ENCODE measurements around the gene RAB30.
"Not testable (repeated sequence)": the region's sequence is repeated elsewhere in the genome, so short reads cannot be mapped to it uniquely, and the experiment has no call there.

The RAB30 gene

DNA sequence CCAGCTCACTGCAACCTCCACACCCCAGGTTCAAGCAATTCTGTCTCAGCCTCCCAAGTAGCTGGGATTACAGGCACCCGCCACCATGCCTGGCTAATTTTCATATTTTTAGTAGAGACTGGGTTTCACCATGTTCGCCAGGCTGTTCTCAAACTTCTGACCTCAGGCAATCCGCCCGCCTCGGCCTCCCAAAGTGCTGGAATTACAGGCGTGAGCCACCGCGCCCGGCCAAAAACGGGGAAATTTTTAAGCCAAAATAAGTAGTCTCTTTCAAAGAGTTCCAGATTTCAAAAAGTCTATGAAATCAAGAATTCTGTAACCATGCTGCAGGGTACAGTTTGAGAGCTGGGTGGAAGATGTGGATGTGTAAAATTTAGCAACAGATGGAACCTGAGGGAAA lies 62.6 kb downstream of the RAB30 start:
- not testable (repeated sequence) for DNase-seq

DNA sequence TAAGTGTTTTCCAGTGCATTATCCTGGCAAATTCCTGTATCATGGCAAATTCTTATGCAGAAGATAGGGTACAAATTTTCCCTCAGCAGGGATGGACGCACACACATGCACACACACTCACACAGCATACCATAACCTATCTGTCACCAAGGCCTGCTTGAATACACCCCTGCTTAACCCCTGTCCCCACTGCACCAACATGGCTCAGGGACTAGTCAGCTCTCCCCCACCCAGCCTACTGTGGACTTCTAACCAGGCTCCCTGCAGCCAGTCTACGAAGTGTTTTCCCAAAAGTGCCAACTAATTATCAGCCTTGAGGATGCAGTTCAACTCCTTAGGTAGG lies 63.1 kb downstream of the RAB30 start:
- DNase-seq = no peak

DNA sequence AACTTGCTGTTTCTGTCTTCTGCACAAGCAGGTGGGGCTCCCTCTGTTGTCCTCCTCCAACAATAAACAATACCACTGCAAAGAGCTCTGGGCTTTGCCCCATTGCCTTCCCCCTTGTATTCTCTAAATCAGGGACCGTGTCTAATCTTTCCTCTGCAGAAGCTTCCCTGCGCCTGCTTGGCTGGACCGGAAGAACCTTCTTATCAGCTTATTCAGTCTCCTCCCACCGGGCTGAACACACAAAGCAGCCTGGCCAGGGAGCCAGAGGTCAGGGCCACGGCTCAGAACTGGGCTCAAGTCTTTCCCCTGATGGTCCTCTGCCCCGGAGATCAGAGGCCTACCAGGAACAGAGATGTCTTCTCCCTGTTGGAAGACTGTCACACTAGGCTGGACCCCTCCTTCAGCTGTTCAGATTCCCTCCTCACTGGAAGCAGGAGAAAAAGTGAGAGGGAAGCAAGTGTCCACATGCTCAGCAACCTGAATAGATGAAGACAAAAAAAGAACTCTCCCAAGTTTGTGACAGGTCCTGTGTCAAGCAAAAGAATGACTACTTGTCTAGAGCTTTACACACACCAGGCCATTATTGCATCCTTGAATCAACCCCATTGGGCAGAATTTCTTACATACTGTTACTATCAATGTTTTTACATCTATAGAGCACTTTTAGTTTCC lies 63.7 kb downstream of the RAB30 start:
- no peak for DNase-seq

DNA sequence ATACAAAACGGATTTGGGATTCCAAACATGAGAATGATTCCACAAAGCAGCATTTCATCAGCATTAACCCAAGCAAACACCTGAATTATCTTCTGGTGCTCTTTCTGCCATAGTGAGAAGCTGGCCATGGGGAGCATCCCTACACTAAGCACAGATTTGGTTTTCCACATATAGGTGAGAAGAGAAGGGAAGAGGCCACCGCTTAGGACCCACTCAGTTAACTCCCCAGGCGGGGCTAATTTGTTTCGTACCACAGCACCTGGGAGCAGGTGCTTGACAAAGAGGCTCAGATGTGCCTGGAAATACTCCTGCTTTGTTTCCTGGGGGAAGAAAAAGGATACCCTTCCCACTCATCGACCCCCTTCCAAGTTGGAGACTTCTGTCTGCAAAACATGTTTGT lies 64.2 kb downstream of the RAB30 start:
- no peak for DNase-seq

DNA sequence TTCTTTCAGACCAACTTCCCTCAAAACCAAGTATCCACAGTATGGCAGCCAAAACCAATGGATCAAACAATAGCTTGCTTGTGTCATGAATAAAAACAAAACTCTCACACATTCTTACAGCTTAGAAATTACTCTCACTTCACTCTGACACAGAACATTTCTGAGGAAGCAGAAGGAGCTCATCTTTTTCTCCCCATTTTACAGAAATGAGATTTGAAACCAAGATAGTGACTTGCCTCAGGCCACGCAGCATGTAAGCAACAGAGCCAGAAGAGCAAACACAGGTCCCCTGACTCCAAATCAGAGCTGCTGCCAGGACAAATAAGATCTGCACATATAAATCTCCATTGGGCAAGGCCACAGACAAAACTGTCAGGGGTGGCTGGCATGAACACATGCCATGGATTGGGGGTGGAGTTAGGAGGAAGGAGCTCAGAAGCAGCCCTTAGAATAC lies 64.8 kb downstream of the RAB30 start:
- no peak for DNase-seq

DNA sequence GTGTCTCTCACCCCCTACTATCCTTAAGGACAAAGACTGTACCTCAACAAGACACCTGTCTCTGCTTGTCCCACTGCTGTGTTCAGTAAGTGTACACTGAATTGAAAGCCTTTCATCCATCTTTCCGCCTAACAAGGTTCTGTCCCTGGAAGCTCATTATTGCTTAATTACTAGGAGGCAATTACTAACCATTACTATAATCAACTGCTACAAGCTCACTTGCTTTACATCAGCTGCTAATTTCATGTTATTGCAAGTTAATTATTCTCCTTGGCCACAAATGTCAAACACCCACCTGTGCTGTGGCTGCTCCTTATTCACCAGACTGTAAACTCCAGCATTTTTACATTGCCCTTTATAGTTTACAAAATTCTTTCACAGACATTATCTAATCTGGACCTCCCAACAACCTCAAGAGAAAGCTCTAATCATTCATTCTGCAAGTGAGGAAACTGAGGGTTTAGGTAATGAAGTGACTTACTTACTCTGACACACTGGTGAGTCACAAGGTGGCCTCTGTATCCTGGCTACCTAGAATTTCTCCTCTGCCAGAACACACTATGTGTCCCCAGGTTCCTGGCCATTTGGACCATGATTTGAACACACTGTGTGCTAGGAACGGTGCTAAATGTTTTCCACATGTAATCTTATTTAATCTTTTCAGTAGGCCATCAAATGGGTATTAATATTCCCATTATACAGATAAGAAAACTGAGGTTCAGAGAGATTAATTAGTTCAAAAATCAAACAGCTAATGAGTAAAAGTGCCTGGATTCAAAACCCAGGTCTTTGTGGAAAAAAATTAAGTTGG lies 66.7 kb downstream of the RAB30 start:
- DNase-seq = no peak

DNA sequence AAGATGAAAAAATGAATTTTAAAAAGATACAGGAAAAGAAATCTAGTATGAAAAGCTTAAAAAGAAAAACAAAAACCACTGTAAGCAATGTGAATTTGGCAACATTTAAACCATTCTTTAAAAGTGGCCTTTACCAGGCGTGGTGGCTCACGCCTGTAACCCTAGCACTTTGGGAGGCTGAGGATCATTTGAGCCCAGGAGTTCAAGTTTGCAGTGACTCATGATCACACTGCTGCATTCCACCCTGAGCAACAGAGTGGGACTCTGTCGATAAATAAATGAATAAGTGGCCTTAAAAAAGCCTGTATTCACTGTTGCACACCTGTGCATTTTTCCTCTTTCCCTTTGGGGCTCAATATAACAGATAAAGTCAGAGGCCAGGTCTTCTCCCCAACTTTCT lies 69.2 kb downstream of the RAB30 start:
- no peak for DNase-seq

DNA sequence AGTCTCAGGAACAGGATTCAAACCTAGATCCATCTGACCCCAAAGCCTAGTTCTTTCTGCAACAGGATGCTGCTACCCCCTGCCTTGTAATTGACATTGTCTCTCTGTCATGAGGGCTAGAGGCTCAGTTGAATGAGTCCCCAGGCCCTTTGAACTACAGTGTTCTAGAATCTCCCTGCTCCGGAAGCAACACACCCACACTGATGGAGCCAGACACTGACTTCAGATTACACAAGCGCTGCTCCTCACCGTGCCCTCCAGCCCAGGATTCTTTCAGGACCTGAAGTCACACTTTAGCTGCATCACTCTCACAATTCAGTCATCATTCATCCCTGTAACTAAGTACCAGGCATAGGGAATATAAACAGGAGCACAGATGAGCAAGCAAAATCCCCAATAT lies 69.6 kb downstream of the RAB30 start:
- no peak for DNase-seq

DNA sequence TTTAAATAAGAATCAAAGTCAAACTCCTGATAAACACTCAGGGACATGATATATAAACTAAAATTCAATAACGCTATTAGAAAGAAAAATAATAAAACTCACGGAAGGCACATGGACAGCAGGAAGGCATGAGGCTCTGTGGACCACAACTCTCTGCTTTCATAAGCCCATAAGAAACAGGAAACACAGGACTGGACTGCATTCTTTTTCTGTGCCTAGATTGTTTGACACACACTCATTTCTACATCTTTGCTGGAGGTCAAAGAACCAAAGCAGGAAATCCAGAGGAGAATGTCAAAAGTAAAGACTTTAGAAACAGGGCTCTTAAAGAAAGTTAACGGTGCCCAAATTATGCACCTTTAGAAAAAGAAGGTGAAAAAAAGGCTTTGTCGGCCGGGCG lies 71.3 kb downstream of the RAB30 start:
- DNase-seq = no peak

DNA sequence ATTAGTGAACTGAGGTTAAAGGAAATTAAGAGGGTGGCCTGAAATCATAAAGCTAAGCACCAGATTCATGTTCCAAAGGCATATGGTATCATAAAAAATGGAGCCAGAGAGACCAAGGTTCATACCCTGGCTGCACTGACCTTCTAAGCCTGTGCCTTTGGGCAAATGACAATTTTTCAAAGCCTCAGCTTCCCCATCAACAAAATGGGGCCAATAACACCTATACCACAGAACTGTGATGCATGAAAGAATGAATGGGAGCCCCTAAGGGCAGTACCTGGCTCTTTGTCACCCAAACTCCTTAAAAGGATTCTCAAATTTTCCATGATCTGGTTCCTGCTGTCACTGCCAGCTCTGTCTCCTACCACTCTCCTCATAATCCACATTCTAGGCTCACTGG lies 72.5 kb downstream of the RAB30 start:
- no peak for DNase-seq

DNA sequence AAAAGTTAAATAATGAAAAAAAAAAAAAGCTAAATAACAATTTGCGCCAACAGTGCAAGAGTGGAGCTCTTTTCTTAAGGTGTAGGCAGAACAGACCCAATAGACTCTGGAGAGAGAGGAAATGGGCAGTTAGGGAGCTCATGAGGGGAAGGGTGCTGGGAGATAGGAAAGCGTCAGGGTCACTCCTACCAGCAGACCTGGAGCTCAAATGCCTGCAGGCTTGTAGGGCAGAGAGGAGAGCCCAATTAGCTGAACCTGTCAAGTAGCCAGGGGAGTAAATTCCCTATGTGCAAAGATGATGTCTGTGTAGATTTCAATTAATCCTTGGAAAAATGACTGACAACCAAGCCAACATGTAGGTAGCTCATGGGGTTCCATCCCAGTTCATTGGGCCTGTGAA lies 73.0 kb downstream of the RAB30 start:
- no peak for DNase-seq

DNA sequence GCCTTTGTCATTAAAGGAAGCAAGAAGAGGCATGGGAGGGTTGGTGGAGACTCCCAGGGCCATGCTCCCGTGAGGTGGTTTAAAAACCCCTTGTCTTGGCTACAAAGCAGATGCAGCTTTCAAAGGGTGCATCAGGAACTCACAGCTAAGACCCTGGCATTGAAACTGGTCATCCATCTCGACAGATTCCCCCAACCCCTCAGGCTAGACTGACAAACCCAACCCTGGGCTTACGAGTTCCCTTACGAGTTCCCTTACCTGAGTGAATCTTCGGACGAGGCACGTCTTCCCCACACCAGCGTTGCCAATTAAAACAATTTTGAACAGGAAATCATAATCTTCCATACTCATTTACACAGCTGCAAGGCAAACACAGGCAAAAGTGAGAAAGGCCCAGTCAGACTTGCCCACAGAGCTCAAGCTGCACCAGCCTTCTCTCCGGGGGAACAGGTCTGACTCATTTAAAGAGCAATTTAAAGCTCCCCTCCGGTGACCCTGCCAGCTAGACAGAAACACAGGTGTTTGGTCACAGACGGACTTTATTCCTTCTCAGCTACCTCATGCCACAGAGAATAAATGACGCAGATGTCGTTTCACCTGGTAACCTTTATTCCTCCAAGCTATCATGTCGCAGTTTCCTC lies 74.6 kb downstream of the RAB30 start:
- DNase-seq = no peak

DNA sequence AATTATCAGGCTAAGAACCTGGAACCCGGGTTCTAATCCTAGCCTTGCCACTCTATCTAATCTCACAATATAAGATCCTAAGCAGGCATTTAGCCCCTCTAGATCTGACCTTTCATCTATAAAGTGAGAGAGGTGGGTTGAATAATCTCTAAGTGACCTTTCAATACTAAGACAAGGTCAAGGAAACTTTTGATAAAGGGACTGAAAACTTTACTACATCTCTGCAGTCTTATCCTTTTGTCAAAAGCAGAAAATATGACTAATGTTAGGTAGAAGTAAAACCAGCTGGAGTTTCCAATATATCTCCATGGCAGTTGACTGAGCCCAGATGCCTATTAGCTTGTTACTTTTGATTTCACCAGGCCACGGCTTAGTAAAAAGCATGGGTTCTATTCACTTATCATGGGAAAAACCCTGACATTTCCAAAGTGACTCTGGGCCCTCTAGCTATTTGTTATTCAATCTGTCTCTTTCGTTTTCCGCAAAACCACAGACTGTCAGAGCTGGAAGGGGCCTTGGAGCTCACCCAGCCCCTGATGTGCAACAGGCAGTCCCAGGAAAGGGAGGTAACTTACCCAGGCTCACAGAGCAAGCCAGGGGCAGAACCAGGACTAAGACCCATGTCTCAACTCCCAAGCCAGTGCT lies 75.8 kb downstream of the RAB30 start:
- no peak for DNase-seq

DNA sequence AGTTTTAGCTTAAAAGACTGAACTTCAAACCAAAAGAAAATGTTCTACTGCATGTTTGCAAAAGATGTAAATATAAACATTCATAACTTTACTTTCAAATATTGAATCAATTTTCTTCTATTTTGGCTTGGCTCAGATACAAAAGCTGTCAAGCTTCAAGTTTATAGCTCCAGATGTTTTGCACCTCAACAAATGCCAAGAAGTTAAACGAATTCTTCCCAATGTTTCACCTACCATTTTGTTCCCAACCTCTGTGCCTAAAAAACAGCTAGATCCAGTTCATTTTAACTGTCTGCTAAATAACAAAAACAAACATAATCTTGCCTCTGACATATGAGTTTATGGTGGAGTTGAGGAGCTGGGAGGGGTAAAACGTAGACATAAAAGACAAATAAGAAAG lies 76.5 kb downstream of the RAB30 start:
- DNase-seq = no peak

DNA sequence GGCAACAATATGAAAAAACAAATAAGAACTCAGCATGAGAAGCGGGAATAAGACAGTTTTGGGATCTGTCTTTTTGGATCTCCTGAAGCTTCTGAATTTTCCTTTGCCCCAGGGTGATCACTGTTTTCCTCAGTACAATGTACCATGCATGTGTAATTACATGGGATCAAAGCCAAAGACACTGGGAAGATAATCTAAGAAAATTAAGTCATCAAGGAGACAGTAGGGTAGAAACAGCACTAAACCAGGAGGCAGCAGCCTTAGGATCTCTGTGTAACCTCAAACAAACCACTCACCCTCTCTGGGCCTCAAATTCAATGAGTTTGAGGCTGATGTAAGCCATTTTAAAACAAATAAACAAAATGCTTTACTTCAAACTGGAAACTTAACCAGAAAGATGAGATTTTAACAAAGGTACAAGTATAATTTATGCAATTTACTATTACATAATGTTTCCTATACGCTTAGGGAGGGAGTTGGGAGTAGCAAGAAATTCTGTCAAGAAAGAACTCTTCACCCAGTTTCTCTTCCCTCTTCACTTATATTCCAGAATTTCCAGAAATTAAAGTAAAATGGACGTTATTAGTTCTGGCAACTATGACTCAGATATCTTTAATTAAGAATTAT lies 77.0 kb downstream of the RAB30 start:
- DNase-seq = no peak

DNA sequence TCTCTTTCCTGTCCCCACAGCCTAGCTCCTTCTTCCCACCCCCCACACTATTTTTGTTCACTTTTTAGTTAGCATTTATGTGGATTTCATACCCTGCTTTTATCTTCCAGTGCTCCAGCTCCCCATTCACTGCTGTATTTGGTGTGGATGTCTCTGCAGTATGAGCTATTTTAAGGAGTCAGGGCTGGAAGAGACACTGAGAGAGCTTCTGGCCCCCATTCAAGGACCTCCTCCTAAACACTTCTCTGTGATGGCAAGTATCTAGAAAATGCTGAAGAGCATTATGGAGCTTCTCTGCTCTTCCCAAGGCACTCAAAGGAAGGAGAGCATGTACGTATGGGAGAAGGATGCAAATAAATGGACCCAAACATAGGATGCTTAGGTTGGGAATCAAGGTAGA lies 79.5 kb downstream of the RAB30 start:
- DNase-seq = no peak

DNA sequence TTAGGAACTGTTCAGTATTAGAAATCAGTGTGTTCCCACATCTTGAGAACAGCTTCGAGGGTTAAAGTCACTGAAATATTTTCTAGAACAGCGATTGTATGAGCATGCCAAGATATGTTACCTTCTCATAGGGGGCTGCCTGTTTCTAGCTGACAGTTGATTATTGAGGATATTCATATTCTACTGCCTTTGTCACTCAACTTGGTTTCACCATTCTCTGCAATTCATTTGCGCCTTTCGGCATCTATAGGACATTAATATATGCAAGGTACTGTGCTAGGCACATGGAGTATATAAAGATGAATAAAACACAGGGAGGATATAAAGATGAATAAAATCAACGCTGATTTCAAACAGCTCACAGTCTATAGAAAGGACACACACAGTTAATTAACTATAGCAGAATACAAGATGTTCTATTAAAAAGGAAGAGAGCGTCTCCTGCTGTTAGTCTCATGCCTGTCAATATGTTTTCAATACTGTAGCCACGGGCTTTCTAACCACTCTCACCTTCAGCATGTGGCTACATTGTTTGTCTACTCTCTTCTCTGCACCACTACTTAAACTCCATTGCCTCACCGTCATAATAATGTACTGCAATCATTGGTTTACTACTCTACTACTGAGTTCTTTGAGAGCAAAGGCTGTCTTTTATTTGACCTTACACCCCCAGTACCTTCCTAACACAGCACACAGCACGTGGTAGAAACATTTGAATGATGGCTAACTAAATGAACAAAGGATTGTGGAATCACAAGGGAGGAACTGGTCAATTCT lies 81.9 kb downstream of the RAB30 start:
- no peak for DNase-seq

DNA sequence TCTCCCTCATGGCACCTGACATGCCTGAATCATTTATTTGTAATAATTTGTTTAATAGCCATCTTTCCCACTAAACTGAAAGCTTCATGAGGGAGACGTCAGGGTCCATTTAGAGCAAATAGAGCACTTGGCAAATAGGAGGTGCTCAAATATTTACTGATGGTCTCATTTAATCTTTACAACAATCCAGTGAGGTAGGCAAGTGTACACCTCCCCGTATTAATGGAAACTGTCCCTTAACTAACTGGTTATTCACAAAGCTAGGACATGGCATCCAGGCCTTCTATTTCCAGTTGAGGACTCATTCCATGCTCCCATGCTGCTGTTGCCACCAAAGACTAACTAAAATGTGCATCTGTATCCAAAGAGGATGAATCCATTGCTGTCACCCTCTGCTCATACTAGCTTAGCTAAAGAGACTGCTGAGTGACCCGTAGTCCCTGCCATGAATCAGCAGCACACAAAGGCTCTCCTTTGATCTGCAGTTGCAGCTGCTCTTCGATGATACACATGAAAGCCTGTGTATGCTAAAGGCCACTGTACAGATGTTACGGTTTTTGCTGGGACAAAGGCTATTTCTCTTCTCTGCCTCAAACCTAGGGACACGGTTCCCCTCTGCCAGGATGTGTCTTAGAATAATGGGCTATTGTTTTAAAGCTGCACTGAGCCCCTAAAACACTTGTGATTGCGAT lies 82.6 kb downstream of the RAB30 start:
- DNase-seq = no peak

DNA sequence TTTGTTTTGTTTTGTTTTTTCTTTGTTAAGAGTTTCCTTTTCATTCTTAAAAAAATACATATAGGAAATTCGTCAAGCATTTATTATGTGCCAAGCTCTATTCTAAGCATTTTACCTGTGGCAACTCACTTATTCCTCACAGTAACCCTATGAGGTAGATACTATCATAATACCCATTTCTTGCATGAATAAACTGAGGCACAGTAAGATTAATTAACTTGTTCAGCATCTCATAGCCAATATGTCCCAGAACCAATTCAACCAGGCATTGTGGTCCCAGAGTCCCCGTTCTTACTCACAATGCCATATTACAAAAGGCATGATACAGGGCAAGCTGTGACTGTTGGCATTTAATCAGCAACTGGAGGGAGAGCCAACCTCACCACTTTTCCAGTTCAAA lies 83.7 kb downstream of the RAB30 start:
- no peak for DNase-seq

DNA sequence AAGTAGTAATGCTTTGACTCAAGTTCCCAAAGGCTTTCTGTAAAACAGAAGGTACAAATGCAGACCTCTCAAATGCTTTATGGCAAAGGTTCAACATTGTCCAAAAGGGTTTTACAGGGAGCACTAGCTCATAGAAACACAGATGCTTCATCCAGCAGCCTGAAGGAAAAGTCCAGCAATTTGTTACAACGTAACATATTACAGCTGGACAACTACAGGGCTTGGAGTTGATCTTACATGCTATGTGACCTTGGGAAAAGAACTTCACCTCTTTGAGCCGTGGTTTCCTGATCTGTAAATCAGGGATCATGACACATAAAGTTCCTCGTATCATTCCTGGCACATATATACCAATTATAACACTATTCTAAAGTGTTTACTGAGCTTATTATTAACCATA lies 85.3 kb downstream of the RAB30 start:
- DNase-seq = no peak

DNA sequence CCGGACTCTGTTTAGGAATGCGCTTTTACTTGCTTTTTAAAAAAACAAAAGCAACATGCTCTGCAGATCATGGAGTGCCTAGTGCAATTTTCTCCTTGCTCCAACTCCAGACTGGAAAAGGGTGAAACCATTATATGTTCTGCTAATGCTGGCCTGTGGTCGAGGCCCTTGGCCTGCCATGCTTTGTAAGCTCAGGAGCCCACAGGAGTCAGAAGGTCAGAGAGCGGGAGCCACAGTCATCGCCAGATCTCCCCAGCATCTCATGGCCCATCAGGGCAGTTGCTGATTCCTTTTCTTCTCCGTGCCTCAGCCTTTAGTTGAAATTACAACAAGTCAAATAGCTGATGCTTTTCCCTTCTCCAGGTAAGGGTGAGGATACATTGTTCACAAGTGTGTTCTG lies 89.8 kb downstream of the RAB30 start:
- DNase-seq = no peak

DNA sequence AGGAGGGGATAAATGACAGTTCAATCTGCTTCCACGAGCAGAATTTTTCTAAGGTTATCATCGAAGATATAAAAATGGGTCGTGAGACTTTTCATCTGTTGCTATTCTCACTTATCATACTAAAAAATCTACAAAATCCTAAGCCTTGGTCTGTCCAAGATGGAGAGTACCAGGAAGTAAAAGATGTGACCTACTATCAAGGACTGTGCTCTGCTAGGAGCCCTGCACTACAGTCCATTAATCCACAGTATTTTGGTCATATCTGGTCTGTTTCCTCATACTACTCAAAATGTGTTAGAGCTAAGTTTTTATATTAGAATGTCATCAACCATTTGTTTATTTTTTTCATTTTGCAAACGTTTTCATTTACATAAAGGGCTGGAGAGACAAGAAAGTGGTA lies 90.8 kb downstream of the RAB30 start:
- DNase-seq = no peak

Measured in suppressor macrophage (primary cell).